Measurements from ENCODE around the gene NEK4.

NEK4 gene

DNA sequence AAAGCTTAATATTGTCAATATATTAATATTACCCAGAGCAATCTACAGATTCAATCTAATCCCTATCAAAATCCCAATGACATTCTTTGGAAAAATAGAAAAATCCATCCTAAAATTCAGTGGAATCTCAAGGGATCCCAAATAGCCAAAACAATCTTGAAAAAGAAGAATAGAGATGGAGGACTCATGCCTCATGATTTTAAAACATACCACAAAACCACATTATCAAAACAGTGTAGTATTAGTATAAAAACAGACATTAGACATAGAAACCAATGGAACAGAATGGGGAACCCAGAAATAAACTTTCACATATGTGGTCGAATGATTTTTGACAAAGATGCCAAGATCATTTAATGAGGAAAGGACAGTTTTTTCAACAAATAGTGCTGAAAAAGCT lies 14.6 kb downstream of the NEK4 start:
- H3K4me3 ChIP-seq (replicated peaks; ENCODE audit: low read depth, low read length): no peak overlapping the region
- no peak for DNase-seq (ENCODE audit: low read depth)
- TF ChIP-seq, protein P1, sequence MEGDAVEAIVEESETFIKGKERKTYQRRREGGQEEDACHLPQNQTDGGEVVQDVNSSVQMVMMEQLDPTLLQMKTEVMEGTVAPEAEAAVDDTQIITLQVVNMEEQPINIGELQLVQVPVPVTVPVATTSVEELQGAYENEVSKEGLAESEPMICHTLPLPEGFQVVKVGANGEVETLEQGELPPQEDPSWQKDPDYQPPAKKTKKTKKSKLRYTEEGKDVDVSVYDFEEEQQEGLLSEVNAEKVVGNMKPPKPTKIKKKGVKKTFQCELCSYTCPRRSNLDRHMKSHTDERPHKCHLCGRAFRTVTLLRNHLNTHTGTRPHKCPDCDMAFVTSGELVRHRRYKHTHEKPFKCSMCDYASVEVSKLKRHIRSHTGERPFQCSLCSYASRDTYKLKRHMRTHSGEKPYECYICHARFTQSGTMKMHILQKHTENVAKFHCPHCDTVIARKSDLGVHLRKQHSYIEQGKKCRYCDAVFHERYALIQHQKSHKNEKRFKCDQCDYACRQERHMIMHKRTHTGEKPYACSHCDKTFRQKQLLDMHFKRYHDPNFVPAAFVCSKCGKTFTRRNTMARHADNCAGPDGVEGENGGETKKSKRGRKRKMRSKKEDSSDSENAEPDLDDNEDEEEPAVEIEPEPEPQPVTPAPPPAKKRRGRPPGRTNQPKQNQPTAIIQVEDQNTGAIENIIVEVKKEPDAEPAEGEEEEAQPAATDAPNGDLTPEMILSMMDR (IDR thresholded peaks at IDR 0.05; ENCODE audit: low read length, missing control alignments): no peak

DNA sequence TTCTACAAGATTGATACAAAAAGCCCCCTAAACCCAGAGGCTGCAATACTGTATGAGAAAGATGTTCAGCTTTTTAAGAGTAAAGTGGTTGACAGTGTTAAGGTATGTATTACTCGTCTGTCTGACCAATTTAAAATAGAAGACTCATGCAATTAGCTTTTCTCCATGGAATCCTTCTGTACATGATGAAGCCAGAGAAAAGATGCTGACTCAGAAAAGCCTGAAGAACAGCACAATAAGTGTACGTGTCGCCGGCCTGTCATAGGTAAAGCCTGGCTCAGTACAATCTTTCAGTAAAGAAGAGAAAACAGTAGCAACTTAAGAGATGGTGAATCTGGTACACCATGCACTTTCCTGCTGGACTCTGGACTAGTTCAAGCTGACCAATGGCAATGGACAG lies 16.4 kb downstream of the NEK4 start:
- no peak overlapping the region for H3K4me3 ChIP-seq (replicated peaks; ENCODE audit: low read depth, low read length)
- TF ChIP-seq, protein P1 (IDR thresholded peaks at IDR 0.05; ENCODE audit: low read length, missing control alignments): no peak
- no peak for DNase-seq (ENCODE audit: low read depth)

DNA sequence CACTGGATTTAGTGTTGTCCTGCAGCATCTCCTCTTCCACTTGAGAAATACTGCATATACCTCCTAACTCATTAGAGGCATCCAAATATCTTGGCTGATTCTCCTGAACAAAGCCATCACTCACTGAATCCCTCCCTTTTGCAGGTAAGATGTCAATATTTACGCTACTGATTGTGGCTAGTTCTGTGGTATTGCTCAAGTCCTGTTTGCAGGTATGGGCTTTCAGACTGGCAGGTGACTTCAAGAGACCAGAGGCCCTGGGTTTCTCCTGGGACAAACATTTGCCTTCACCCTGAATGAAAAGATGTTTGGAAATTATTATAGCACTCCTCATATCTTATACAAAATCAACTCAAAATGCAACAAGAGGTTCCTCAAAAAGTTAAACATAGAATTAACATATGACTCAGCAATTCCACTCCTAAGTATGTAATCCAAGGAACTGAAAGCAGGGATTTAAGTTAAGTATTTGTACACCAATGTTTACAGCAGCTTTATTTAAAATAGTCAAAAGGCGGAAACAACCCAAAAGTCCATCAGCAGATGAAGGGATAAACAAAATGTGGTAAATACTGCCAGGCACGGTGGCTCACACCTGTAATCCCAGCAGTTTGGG lies 18.6 kb downstream of the NEK4 start:
- H3K4me3 ChIP-seq (replicated peaks; ENCODE audit: low read depth, low read length): no peak overlapping the region
- no peak for DNase-seq (ENCODE audit: low read depth)
- TF ChIP-seq, protein P1 (IDR thresholded peaks at IDR 0.05; ENCODE audit: low read length, missing control alignments): no peak

DNA sequence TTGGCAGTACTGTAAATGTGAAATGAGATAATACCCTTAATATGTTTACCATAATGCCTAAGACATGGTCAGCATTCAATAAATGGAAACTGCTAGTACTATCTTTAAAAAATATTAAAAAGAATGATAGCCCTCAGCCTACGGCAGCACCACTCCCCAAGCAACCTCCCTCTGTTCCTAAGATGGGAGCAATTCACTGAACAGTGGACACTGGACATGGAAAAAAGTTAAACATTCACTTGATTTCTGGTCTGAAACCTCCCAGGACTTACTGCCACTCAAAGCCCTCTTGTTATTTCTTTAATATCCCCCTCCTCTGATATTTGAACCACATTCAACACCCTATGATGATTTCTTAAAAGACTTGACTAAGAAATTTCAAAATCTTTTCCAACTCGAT lies 27.0 kb downstream of the NEK4 start:
- no peak overlapping the region for H3K4me3 ChIP-seq (replicated peaks; ENCODE audit: low read depth, low read length)
- DNase-seq (ENCODE audit: low read depth): no peak
- TF ChIP-seq, protein P1 (IDR thresholded peaks at IDR 0.05; ENCODE audit: low read length, missing control alignments): no peak

DNA sequence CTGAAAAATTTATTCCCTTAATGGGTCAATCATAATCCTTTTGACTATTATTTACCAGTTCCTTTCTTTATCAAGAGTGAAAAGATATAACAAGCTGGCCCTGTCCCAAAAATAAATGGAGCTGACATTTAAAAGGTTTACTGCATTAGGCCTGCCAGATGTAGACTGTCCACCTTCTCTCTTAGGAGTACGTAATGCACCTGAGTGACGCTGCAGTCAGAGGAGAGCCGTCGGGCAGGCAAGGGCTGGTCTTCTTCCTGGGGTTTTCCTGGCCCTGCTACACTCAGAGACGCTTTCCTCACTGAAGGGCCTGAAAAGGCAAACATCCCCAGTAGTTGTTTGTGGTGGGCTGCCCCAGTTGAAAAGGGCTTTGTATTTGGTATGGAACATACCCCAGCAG lies 27.6 kb downstream of the NEK4 start:
- DNase-seq (ENCODE audit: low read depth): no peak
- TF ChIP-seq, protein P1 (IDR thresholded peaks at IDR 0.05; ENCODE audit: low read length, missing control alignments): no peak
- H3K4me3 ChIP-seq (replicated peaks; ENCODE audit: low read depth, low read length): no peak overlapping the region

DNA sequence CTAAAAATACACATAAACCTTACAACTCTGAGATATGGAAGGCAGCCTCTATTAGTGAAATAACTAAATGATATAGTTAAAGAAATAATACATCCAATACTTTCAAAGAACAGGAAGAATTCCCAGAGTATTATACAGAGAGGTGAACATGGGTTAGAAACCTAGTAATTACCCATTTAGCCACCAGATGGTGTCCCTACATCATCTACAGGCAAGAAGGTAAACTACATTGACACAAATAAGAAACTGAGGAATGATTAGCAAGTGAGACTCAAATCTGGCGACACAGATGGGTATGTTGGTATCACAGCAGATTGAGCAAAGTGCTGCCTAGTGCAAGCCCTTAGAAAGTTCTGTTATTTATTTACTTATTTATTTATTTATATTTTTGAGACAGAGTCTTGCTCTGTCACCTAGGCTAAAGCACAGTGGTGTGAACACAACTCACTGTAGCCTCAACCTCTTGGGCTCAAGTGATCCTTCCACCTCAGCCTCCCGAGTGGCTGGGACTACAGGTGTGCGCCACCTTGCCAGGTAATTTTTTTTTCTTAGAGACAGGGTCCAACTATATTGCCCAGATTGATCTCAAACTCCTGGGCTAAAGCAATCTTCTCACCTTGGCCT lies 28.2 kb downstream of the NEK4 start:
- peak; percentile 62 for DNase-seq (ENCODE audit: low read depth)

More for the DNA sequence above, 28.2 kb downstream of the NEK4 start:
- no peak overlapping the region for H3K4me3 ChIP-seq (replicated peaks; ENCODE audit: low read depth, low read length)
- TF ChIP-seq, protein P1 (IDR thresholded peaks at IDR 0.05; ENCODE audit: low read length, missing control alignments): peak; percentile 71
